Skin of body (tissue), 3 donors: Measurements from ENCODE around the gene CSNK1E. TPM values are rescaled to one million over a fixed set of nuclear protein-coding genes. Genes with fewer than 3 reads are reported as not detected.
A peak's percentile ranks its signal among the peaks of the same experiment; 100 is the strongest.

Experiments
- DNase-seq: peaks from one replicate; lab custom pipeline; 2025; lab: John Stamatoyannopoulos, UW
- small RNA-seq: library from RNA; depleted of rRNA; stranded (forward); fragments of <200 nt; gene quantifications from one replicate; pipeline ENCODE3, GENCODE V24; 2014; ENCODE audit warnings: low replicate concordance
- total RNA-seq: library from RNA; depleted of rRNA; stranded (reverse); fragments of >200 nt; gene quantifications from one replicate; pipeline ENCODE4 v1.2.3, GENCODE V29; 2014

The CSNK1E gene
- total RNA-seq, 1 donor from 2014 or later, result 79.3 TPM

GRCh38 chr22:38250643-38251340 is 66.4 kb downstream of the CSNK1E start:
- no peak for DNase-seq

GRCh38 chr22:38249803-38250642 is 67.2 kb downstream of the CSNK1E start:
- DNase-seq, result no peak

GRCh38 chr22:38249301-38249700 is 67.9 kb downstream of the CSNK1E start:
- DNase-seq, result no peak

- DNase-seq, result no peak
These were observed 69.0 kb downstream of the CSNK1E start for GRCh38 chr22:38248280-38248679.

GRCh38 chr22:38247713-38248112 is 69.5 kb downstream of the CSNK1E start:
- DNase-seq, result no peak

GRCh38 chr22:38246692-38247091 is 70.5 kb downstream of the CSNK1E start:
- peak; percentile 28 for DNase-seq

GRCh38 chr22:38246046-38246658 is 71.1 kb downstream of the CSNK1E start:
- no peak for DNase-seq

GRCh38 chr22:38244106-38244505 is 73.1 kb downstream of the CSNK1E start:
- no peak for DNase-seq

GRCh38 chr22:38243007-38243765 is 74.0 kb downstream of the CSNK1E start:
- peak; percentile 31 for DNase-seq

GRCh38 chr22:38240734-38241252 is 76.4 kb downstream of the CSNK1E start:
- no peak for DNase-seq

Small RNA genes within 50 kb of the gene (small RNA-seq; reads per million reads assigned to genes)
- gene RF00017, result not detected

Other genes starting within 250 kb of the CSNK1E start
- 0.69 TPM for gene SLC16A8, start 233.2 kb downstream of the CSNK1E start, total RNA-seq
- gene BAIAP2L2, start 206.7 kb downstream of the CSNK1E start, total RNA-seq, result 0.59 TPM
- 21.1 TPM for gene PLA2G6, start 135.6 kb downstream of the CSNK1E start, total RNA-seq
- gene MAFF, start 115.4 kb downstream of the CSNK1E start, total RNA-seq, result 22.1 TPM
- 13.3 TPM for gene TMEM184B, start 44.4 kb downstream of the CSNK1E start, total RNA-seq
- 0.30 TPM for gene KCNJ4, start 137.8 kb upstream of the CSNK1E start, total RNA-seq
- gene KDELR3, start 150.7 kb upstream of the CSNK1E start, total RNA-seq, result 24.0 TPM
- 516 TPM for gene DDX17, start 188.9 kb upstream of the CSNK1E start, total RNA-seq